Measurements from ENCODE around the gene NELL2. TPM values are rescaled to one million over a fixed set of nuclear protein-coding genes. Genes with fewer than 3 reads are reported as not detected.
"Not testable (repeated sequence)": the region's sequence is repeated elsewhere in the genome, so short reads cannot be mapped to it uniquely, and the experiment has no call there.

NELL2 gene
- total RNA-seq, 1 experiment from 2014 or later = 9.2 TPM

GRCh38 chr12:44847888-44848702, 28.0 kb downstream of the NELL2 start:
- DNase-seq (ENCODE audit: low spot score) = peak; percentile 45

GRCh38 chr12:44847403-44847802, 28.7 kb downstream of the NELL2 start:
- DNase-seq (ENCODE audit: low spot score) = no peak

- no peak for DNase-seq (ENCODE audit: low spot score)
Measured at GRCh38 chr12:44846826-44847225, 29.3 kb downstream of the NELL2 start.

GRCh38 chr12:44842669-44843068, 33.4 kb downstream of the NELL2 start:
- no peak for DNase-seq (ENCODE audit: low spot score)

GRCh38 chr12:44839785-44840184, 36.3 kb downstream of the NELL2 start:
- no peak for DNase-seq (ENCODE audit: low spot score)

GRCh38 chr12:44837114-44837755, 38.9 kb downstream of the NELL2 start:
- no peak for DNase-seq (ENCODE audit: low spot score)

GRCh38 chr12:44835641-44836379, 40.3 kb downstream of the NELL2 start:
- DNase-seq (ENCODE audit: low spot score) = peak; percentile 10

- DNase-seq (ENCODE audit: low spot score) = not testable (repeated sequence)
Measured at GRCh38 chr12:44834996-44835395, 41.1 kb downstream of the NELL2 start.

GRCh38 chr12:44833561-44833960, 42.6 kb downstream of the NELL2 start:
- no peak for DNase-seq (ENCODE audit: low spot score)

- DNase-seq (ENCODE audit: low spot score) = no peak
Measured at GRCh38 chr12:44830566-44831055, 45.5 kb downstream of the NELL2 start.

- DNase-seq (ENCODE audit: low spot score) = no peak
Measured at GRCh38 chr12:44829045-44829444, 47.1 kb downstream of the NELL2 start.

- no peak for DNase-seq (ENCODE audit: low spot score)
Measured at GRCh38 chr12:44827832-44828438, 48.2 kb downstream of the NELL2 start.

GRCh38 chr12:44821702-44822101, 54.4 kb downstream of the NELL2 start:
- DNase-seq (ENCODE audit: low spot score) = not testable (repeated sequence)

- DNase-seq (ENCODE audit: low spot score) = no peak
Measured at GRCh38 chr12:44819884-44820283, 56.2 kb downstream of the NELL2 start.

GRCh38 chr12:44817687-44818086, 58.4 kb downstream of the NELL2 start:
- DNase-seq (ENCODE audit: low spot score) = no peak

GRCh38 chr12:44816446-44817017, 59.6 kb downstream of the NELL2 start:
- no peak for DNase-seq (ENCODE audit: low spot score)

- DNase-seq (ENCODE audit: low spot score) = no peak
Measured at GRCh38 chr12:44812062-44812461, 64.1 kb downstream of the NELL2 start.

- DNase-seq (ENCODE audit: low spot score) = no peak
Measured at GRCh38 chr12:44804068-44804467, 72.0 kb downstream of the NELL2 start.

GRCh38 chr12:44795970-44796369, 80.1 kb downstream of the NELL2 start:
- no peak for DNase-seq (ENCODE audit: low spot score)

GRCh38 chr12:44788731-44789130, 87.4 kb downstream of the NELL2 start:
- DNase-seq (ENCODE audit: low spot score) = no peak

- no peak for DNase-seq (ENCODE audit: low spot score)
Measured at GRCh38 chr12:44780221-44780790, 95.8 kb downstream of the NELL2 start.
